ENCODE results near the gene MYO9A. TPM values are rescaled to one million over a fixed set of nuclear protein-coding genes. Genes with fewer than 3 reads are reported as not detected.
A peak's percentile ranks its signal among the peaks of the same experiment; 100 is the strongest.

The MYO9A gene
- total and polyA plus RNA-seq, 10 of the 15 experiments (the other 5 are each of a cell fraction or from before 2014, with no cell fraction given), result 3.3 to 25.3 (median 12.2) TPM

- TF ChIP-seq NKRF (conservative IDR thresholded peaks at IDR 0.05) (no peak), SRF (IDR thresholded peaks at IDR 0.05; ENCODE audit: low read depth in 2 of 2, low read length in 2 of 2) (no peak), ZBED1 (IDR thresholded peaks at IDR 0.05; ENCODE audit: borderline replicate concordance) (peak; percentile 88; the same call in 1 of the 2 replicates), SPI1 (IDR thresholded peaks at IDR 0.05; ENCODE audit: borderline replicate concordance, insufficient read depth, low read depth, low read length) (no peak), KDM1A (IDR thresholded peaks at IDR 0.05; ENCODE audit: borderline replicate concordance) (no peak), BCL11A (IDR thresholded peaks at IDR 0.05; ENCODE audit: low read depth, low read length) (peak; percentile 95), TCF12 (IDR thresholded peaks at IDR 0.05; ENCODE audit: low read depth, low read length) (0 out of 2 replicates have a peak, but pooled peaks have one; percentile 59), SUZ12 (IDR thresholded peaks at IDR 0.05; ENCODE audit: unreplicated experiment) (no peak), POLR2AphosphoS2 (IDR thresholded peaks at IDR 0.05; ENCODE audit: low read depth, low read length) (no peak), ATF7 (IDR thresholded peaks at IDR 0.05; ENCODE audit: low read depth) (peak; percentile 82), NFYB (IDR thresholded peaks at IDR 0.05; ENCODE audit: insufficient read depth, low read depth, low read length) (no peak), SREBF2 (IDR thresholded peaks at IDR 0.05; ENCODE audit: low read length) (no peak), STAT1 (conservative IDR thresholded peaks at IDR 0.05) (no peak), IRF3 (IDR thresholded peaks at IDR 0.05) (no peak), BHLHE40 (IDR thresholded peaks at IDR 0.05; ENCODE audit: borderline replicate concordance in 1 of 2, low read depth in 2 of 2, low read length in 1 of 2) (peak; percentile 65 to 78), IKZF2 (IDR thresholded peaks at IDR 0.05) (peak; percentile 92 to 96), ZNF24 (IDR thresholded peaks at IDR 0.05) (no peak), CBX5 (IDR thresholded peaks at IDR 0.05; ENCODE audit: low read depth) (peak; percentile 84; the same call in 1 of the 2 replicates), RFX5 (IDR thresholded peaks at IDR 0.05; ENCODE audit: low read depth, low read length) (no peak), PKNOX1 (IDR thresholded peaks at IDR 0.05) (no peak), ZNF384 (IDR thresholded peaks at IDR 0.05; ENCODE audit: borderline replicate concordance, low read depth, low read length) (no peak), GABPA (IDR thresholded peaks at IDR 0.05; ENCODE audit: low read depth) (no peak), MLLT1 (IDR thresholded peaks at IDR 0.05) (peak; percentile 81), NR2F1 (conservative IDR thresholded peaks at IDR 0.05) (peak; percentile 83), MTA3 (IDR thresholded peaks at IDR 0.05; ENCODE audit: borderline replicate concordance, low read length) (peak; percentile 96)
These were observed 23.5 kb upstream of the MYO9A start (continued) for GRCh38 chr15:72141171-72142084.

All from GM12878 (cell line).